ENCODE data around the gene MBD3. TPM values are rescaled to one million over a fixed set of nuclear protein-coding genes. Genes with fewer than 3 reads are reported as not detected.

The MBD3 gene
- total and polyA plus RNA-seq, 8 donors: 39.8 to 154 (median 57.4) TPM

DNA sequence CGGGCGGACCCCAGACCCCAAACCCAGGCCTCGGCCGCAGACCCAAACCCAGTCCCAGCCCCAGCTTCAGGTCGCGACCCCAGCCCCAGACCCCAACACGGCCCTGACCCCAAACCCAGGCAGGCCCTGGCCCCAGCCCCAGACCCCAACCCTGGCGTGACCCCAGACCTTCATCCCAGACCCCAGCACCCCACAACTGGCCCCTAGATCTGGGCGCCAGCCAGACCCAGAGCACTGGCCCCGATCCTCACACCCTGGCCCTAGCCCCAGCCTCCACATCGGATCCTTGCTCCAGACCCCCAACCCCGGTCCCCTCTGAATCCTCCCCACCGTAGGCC is 7.5 kb downstream of the MBD3 start:
- no peak overlapping the region for H3K27ac ChIP-seq
- H3K36me3 ChIP-seq: peaks cover 40 to 49% (median 48%) of the 10 kb centered on the region in 4 donors
- no peaks in the 10 kb centered on the region for H3K9me3 ChIP-seq
- intact Hi-C loops (cut with DNase I; ENCODE audit: low total_unique reads): no loop called here
- DNase-seq: no peak
- peaks cover 2 to 26% (median 11%) of the 10 kb centered on the region in 4 donors for H3K4me1 ChIP-seq
- TF ChIP-seq POLR2A (IDR thresholded peaks at IDR 0.05) (no peak), POLR2AphosphoS5 (IDR thresholded peaks at IDR 0.05) (no peak), EP300 (IDR thresholded peaks at IDR 0.05) (no peak)
- TF ChIP-seq, protein P1, sequence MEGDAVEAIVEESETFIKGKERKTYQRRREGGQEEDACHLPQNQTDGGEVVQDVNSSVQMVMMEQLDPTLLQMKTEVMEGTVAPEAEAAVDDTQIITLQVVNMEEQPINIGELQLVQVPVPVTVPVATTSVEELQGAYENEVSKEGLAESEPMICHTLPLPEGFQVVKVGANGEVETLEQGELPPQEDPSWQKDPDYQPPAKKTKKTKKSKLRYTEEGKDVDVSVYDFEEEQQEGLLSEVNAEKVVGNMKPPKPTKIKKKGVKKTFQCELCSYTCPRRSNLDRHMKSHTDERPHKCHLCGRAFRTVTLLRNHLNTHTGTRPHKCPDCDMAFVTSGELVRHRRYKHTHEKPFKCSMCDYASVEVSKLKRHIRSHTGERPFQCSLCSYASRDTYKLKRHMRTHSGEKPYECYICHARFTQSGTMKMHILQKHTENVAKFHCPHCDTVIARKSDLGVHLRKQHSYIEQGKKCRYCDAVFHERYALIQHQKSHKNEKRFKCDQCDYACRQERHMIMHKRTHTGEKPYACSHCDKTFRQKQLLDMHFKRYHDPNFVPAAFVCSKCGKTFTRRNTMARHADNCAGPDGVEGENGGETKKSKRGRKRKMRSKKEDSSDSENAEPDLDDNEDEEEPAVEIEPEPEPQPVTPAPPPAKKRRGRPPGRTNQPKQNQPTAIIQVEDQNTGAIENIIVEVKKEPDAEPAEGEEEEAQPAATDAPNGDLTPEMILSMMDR (IDR thresholded peaks at IDR 0.05): no peak
- 89 to 98% (median 89%) methylated on average over 8 to 13 of the region's 13 CpGs for WGBS, 5 donors
- no peak overlapping the region for H3K4me3 ChIP-seq
- H3K27me3 ChIP-seq: no peaks in the 10 kb centered on the region

DNA sequence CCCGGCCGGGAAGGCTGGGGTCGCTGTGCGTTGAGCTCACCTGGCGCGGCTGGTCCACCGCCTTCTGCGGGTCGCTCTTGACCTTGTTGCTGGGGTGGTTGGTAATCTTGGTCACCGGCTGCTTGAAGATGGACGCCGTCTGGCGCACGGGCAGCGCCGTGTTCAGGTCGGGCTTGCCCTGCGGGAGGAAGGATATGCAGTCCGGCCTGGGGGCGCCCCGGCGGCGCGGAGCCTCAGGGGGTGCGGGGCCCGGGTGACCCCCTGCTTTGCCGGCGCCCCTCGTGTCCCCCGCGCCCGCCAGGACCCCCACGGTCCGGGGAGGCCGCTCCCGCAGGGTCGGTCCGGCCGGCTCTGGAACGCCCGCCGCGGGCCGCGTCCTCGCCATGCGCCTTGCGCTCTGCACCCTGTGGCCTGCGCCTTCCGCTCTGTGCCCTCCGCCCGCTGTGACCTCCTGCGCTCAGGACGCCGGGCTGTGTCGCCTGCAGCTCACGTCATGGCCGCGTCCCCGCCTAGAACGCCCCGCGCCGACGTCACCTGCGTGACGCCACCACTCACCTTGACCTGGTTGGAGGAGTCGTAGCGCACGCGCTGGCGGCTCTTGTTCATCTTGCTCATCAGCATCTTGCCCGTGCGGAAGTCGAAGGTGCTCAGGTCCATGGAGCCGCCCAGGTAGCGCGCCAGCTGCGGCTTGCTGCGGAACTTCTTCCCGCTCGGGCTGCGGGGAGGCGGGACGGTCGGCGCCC is 8.0 kb downstream of the MBD3 start:
- no peak overlapping the region for H3K4me3 ChIP-seq
- intact Hi-C loops (cut with DNase I; ENCODE audit: low total_unique reads): no loop called here
- H3K27ac ChIP-seq: no peak overlapping the region
- DNase-seq: no peak
- peaks cover 45 to 54% (median 53%) of the 10 kb centered on the region in 4 donors for H3K36me3 ChIP-seq
- TF ChIP-seq, protein P1 (IDR thresholded peaks at IDR 0.05): no peak
- TF ChIP-seq POLR2A (IDR thresholded peaks at IDR 0.05) (no peak), POLR2AphosphoS5 (IDR thresholded peaks at IDR 0.05) (no peak), EP300 (IDR thresholded peaks at IDR 0.05) (no peak)
- H3K4me1 ChIP-seq: peaks cover 0 to 21% (median 6%) of the 10 kb centered on the region in 4 donors
- H3K9me3 ChIP-seq: no peaks in the 10 kb centered on the region
- H3K27me3 ChIP-seq: no peaks in the 10 kb centered on the region
- 90 to 95% (median 92%) methylated on average over 56 to 87 of the region's 87 CpGs for WGBS, 5 donors

DNA sequence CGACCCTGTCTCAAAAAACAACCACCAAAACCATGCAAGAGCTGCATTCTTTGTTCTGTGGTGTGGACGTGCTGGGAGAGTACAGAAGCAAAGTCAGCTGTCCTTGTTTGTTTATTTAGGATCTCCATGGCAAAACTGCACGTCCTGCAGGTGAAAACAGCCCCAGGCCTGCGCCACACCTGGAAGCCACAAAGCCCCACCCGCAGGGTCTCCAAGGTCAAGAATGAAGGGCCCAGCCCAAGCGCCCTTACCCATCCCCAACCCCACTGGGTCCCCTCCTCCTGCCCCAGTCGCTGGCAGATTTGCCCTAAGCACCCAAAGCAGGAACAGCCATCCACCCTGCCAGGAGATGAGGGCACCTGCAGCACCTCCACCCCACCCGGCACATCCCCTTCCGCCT is 10.5 kb downstream of the MBD3 start:
- no peaks in the 10 kb centered on the region for H3K27me3 ChIP-seq
- WGBS, 5 donors: 72 to 80% (median 78%) methylated on average over 6 to 9 of the region's 9 CpGs
- no peak overlapping the region for H3K27ac ChIP-seq
- intact Hi-C loops (cut with DNase I; ENCODE audit: low total_unique reads): no loop called here
- peaks cover 58 to 79% (median 78%) of the 10 kb centered on the region in 4 donors for H3K36me3 ChIP-seq
- H3K4me1 ChIP-seq: peaks cover 0 to 8% (median 0%) of the 10 kb centered on the region in 4 donors
- no peak for TF ChIP-seq POLR2A (IDR thresholded peaks at IDR 0.05)
- TF ChIP-seq POLR2AphosphoS5 (IDR thresholded peaks at IDR 0.05): no peak
- TF ChIP-seq, protein P1 (IDR thresholded peaks at IDR 0.05): no peak
- no peak for TF ChIP-seq EP300 (IDR thresholded peaks at IDR 0.05)
- DNase-seq: peak in 1 of 2 donors; percentile 46
- no peaks in the 10 kb centered on the region for H3K9me3 ChIP-seq
- no peak overlapping the region for H3K4me3 ChIP-seq

DNA sequence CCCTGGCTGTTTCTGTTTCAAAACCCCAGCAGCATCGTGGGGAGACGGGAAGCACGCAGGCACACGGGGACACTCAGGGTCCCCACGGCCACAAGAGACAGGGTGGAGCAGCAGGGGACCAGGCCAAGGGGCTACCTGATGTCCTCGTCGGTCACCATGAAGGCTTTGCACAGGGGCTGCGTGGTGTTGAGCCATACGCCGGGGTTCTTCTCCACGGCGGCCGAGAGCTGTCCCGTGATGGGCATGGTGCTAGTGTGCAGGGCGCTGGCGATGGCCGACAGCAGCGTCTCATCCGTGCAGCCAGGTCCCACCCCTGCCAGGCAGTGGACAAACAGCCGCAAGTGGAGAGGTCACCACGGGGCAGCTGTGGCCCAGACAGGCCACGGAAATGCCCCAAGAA is 11.7 kb downstream of the MBD3 start:
- Histone ChIP-seq H3K27ac (no peak overlapping the region), H3K4me1 (peaks cover 0 to 6% (median 0%) of the 10 kb centered on the region in 4 donors), H3K9me3 (no peaks in the 10 kb centered on the region), H3K27me3 (no peaks in the 10 kb centered on the region), H3K36me3 (peaks cover 63 to 91% (median 89%) of the 10 kb centered on the region in 4 donors), H3K4me3 (no peak overlapping the region)
- 92 to 97% (median 95%) methylated on average over 13 to 22 of the region's 22 CpGs for WGBS, 5 donors
- TF ChIP-seq POLR2AphosphoS5 (IDR thresholded peaks at IDR 0.05) (no peak), EP300 (IDR thresholded peaks at IDR 0.05) (no peak), POLR2A (IDR thresholded peaks at IDR 0.05) (no peak)
- TF ChIP-seq, protein P1 (IDR thresholded peaks at IDR 0.05): no peak
- DNase-seq: no peak
- intact Hi-C loops (cut with DNase I; ENCODE audit: low total_unique reads): no loop called here
